Suprapubic skin (tissue), 4 donors: Measurements from ENCODE around the gene NUDT6. TPM values are rescaled to one million over a fixed set of nuclear protein-coding genes. Genes with fewer than 3 reads are reported as not detected.

Experiments used
- DNase-seq, 2 donors: peaks; one replicate each; pipeline ENCODE4 v3.0.0-alpha.2; 2019; ENCODE audit warnings: low spot score in 2 of 2
- H3K27ac ChIP-seq: fragments of 200-600 bp; sonication (generic); one replicate; pipeline ENCODE4 v1.5.1; 2019
- H3K27me3 ChIP-seq: fragments of 200-600 bp; sonication (generic); one replicate; pipeline ENCODE4 v1.5.1; 2019
- H3K36me3 ChIP-seq: fragments of 200-600 bp; sonication (generic); one replicate; pipeline ENCODE4 v1.5.1; 2019
- H3K4me1 ChIP-seq: fragments of 200-600 bp; sonication (generic); one replicate; pipeline ENCODE4 v1.5.1; 2019
- H3K4me3 ChIP-seq: fragments of 200-600 bp; sonication (generic); one replicate; pipeline ENCODE4 v1.5.1; 2019; ENCODE audit warnings: mild to moderate bottlenecking
- H3K9me3 ChIP-seq: fragments of 200-600 bp; sonication (generic); one replicate; pipeline ENCODE4 v1.5.1; 2019
- EP300 ChIP-seq: sonication (generic); formaldehyde crosslinking; IDR thresholded peaks from one replicate; pipeline ENCODE4 v1.6.1; 2017; ENCODE audit warnings: antibody characterized with exemption
- POLR2A ChIP-seq, 2 donors: fragments of 450-650 bp; IDR thresholded peaks; one replicate each; pipeline ENCODE4 v1.6.1; 2017; ENCODE audit warnings: antibody characterized with exemption in 2 of 2, mild to moderate bottlenecking in 2 of 2, moderate library complexity in 2 of 2
- POLR2AphosphoS5 ChIP-seq, 3 donors: sonication (generic); formaldehyde crosslinking; IDR thresholded peaks; one replicate each; pipeline ENCODE4 v1.6.1; 2017; ENCODE audit warnings: antibody characterized with exemption in 3 of 3
- WGBS: methylation state at CpG from one replicate; pipeline ENCODE4 v1.1.5; 2018; 5-methylcytosine and 5-hydroxymethylcytosine counted together
- total RNA-seq, 4 donors: library from RNA; depleted of rRNA; stranded (reverse); fragments of >200 nt; gene quantifications; one replicate each; pipeline ENCODE4 v1.1.0, GENCODE V29; 2016
- TF ChIP-seq, protein P1 (sequence below), 2 donors: fragments of 200-600 bp in 1 of 2; fragments of 450-650 bp in 1 of 2; sonication (generic) in 1 of 2; IDR thresholded peaks; one replicate each; pipeline ENCODE4 v1.5.1; 2016 to 2019; ENCODE audit warnings: antibody characterized with exemption in 2 of 2, mild to moderate bottlenecking in 1 of 2, moderate library complexity in 1 of 2

The NUDT6 gene
- total RNA-seq, 4 donors from 2014 or later = 5.3 to 8.1 (median 7.0) TPM

DNA sequence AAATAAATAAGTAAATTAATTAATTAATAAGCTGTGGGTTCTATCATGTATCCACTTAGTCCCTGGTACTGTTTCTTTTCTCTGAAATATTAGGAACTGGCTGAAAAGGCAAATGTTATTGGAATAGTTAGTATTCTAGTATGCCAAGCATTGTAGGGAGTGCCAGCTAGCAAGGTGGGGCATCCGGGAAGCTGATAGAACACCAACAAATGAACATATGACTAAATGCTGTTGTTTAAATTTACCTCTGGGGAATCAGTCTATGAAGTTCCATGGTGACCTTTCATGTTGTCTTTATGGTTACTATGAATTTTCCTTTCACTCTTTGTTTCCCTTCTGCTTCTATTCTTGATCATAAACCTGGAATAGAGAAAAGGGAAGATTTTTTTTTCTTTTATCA lies 32.7 kb downstream of the NUDT6 start:
- TF ChIP-seq, protein P1, sequence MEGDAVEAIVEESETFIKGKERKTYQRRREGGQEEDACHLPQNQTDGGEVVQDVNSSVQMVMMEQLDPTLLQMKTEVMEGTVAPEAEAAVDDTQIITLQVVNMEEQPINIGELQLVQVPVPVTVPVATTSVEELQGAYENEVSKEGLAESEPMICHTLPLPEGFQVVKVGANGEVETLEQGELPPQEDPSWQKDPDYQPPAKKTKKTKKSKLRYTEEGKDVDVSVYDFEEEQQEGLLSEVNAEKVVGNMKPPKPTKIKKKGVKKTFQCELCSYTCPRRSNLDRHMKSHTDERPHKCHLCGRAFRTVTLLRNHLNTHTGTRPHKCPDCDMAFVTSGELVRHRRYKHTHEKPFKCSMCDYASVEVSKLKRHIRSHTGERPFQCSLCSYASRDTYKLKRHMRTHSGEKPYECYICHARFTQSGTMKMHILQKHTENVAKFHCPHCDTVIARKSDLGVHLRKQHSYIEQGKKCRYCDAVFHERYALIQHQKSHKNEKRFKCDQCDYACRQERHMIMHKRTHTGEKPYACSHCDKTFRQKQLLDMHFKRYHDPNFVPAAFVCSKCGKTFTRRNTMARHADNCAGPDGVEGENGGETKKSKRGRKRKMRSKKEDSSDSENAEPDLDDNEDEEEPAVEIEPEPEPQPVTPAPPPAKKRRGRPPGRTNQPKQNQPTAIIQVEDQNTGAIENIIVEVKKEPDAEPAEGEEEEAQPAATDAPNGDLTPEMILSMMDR (IDR thresholded peaks at IDR 0.05) = no peak
- no peak for TF ChIP-seq EP300
- WGBS = 30% methylated on average over 1 of the region's 1 CpG
- no peaks in the 10 kb centered on the region for H3K27me3 ChIP-seq
- peaks cover 3% of the 10 kb centered on the region for H3K36me3 ChIP-seq
- DNase-seq = no peak
- H3K4me3 ChIP-seq = no peak overlapping the region
- H3K4me1 ChIP-seq = peaks cover 6% of the 10 kb centered on the region
- no peaks in the 10 kb centered on the region for H3K9me3 ChIP-seq
- peak overlapping the region; percentile 53 for H3K27ac ChIP-seq

DNA sequence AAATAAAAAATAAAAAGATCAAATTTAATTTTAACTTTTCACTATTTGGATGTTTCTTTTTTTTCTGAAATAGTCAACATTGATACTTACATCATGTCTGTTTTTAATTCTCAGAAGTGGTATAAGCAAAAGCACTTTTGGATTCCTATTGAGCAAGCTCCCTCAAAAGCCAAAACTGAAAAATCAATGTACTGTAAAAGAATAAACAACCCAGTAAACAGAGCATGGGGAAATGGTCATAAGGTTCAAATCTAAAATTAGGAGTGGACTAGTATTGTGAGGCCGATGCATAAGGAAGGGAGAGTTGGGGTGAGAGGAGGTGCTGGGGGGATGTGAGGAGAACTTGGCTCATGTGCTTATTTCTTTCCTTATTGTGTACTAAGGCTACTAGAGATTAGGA lies 37.9 kb downstream of the NUDT6 start:
- no peak overlapping the region for H3K27ac ChIP-seq
- DNase-seq = no peak
- TF ChIP-seq, protein P1 (IDR thresholded peaks at IDR 0.05) = no peak
- TF ChIP-seq POLR2AphosphoS5 (IDR thresholded peaks at IDR 0.05) (no peak), EP300 (no peak), POLR2A (IDR thresholded peaks at IDR 0.05) (no peak)
- no peaks in the 10 kb centered on the region for H3K9me3 ChIP-seq
- no peak overlapping the region for H3K4me3 ChIP-seq
- no peaks in the 10 kb centered on the region for H3K27me3 ChIP-seq
- H3K4me1 ChIP-seq = peaks cover 8% of the 10 kb centered on the region
- WGBS = 68% methylated on average over 1 of the region's 1 CpG
- no peaks in the 10 kb centered on the region for H3K36me3 ChIP-seq

DNA sequence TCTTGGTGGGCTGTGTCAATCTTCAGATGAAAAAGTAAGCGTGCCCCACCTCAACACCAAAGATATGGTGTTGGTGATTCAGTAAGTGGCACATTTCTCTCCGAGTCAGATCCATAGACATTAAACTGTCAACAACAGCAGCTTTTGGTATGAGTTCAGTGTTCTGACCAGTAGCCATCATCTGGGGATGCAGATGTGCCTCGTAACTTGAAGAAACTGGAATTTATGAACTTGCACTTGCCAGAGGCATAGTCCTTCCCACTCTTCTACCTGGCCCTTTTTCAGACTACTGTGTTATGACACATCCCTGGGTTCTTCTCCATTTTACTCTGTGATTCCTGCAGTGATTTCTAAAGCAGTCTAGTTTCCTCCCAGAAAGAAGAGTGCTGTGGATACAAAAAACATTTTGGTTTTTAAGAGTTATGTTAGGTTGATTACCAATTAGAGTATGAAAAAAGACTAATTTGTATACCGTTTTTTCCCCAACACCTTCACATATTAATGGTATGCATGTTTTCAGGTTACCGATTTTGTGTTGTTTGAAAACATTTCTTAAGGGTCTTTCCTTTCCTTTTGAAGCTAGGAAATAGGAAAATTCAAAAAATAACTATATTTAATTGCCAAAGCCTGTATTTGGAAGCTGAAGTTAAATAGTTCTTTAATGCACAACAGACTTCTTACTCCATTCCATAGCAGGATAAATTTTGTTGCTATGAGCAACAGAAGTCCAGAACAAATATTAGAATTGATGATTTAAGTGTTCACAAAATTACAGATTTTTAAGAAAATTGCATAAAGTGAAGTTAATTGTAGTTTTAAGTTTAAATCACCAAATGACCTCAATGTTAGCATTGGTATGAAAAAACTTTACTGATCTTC lies 39.3 kb downstream of the NUDT6 start:
- TF ChIP-seq POLR2AphosphoS5 (IDR thresholded peaks at IDR 0.05) (no peak), POLR2A (IDR thresholded peaks at IDR 0.05) (no peak), EP300 (no peak)
- TF ChIP-seq, protein P1 (IDR thresholded peaks at IDR 0.05) = no peak
- Histone ChIP-seq H3K4me3 (no peak overlapping the region), H3K4me1 (peaks cover 6% of the 10 kb centered on the region), H3K27ac (no peak overlapping the region), H3K36me3 (no peaks in the 10 kb centered on the region), H3K27me3 (no peaks in the 10 kb centered on the region), H3K9me3 (no peaks in the 10 kb centered on the region)
- no peak for DNase-seq
- WGBS = 67% methylated on average over 5 of the region's 5 CpGs

DNA sequence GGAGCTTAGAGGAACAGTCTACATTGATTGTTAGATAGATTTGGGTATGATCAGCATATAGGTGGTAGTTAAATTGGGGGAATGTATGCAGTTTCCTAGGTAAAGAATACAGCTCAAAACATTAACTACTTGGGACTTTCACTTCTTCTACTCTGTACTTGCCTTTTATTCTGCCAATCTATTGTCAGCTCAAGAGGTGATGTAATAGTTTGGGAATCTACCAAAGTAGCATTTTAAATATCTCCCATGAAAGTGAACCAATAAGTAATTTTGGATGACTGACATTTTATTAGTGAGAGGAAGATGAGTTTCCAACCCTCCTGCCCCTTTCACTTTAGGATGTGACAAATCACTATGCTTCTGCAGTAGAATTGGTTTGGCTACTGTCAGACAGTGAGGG lies 43.4 kb downstream of the NUDT6 start:
- H3K27ac ChIP-seq = no peak overlapping the region
- H3K4me3 ChIP-seq = no peak overlapping the region
- peaks cover 6% of the 10 kb centered on the region for H3K4me1 ChIP-seq
- no peak for TF ChIP-seq EP300
- TF ChIP-seq, protein P1 (IDR thresholded peaks at IDR 0.05) = no peak
- TF ChIP-seq POLR2AphosphoS5 (IDR thresholded peaks at IDR 0.05) = no peak
- no peak for TF ChIP-seq POLR2A (IDR thresholded peaks at IDR 0.05)
- H3K27me3 ChIP-seq = no peaks in the 10 kb centered on the region
- H3K36me3 ChIP-seq = no peaks in the 10 kb centered on the region
- no peaks in the 10 kb centered on the region for H3K9me3 ChIP-seq
- DNase-seq = no peak

DNA sequence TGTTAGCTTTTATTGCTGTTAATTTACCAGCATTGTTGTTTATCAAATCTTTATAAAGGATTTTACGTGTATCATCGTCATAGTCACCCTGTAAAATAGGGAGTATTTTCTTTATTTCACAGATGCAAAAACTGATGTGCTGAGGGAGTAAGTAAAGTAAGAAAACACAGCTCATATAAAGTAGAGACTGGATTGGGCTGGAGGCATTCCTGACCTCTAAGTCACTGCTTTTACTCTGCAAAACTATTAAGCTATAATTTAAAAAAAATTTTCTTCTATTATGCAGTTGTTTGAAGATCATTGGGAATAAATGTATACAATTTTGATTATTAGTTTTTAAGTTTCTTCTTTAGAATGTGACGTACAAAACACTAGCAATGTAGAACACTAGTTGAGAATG lies 45.9 kb downstream of the NUDT6 start:
- Histone ChIP-seq H3K36me3 (no peaks in the 10 kb centered on the region), H3K4me1 (no peaks in the 10 kb centered on the region), H3K9me3 (no peaks in the 10 kb centered on the region), H3K27me3 (no peaks in the 10 kb centered on the region), H3K4me3 (no peak overlapping the region), H3K27ac (no peak overlapping the region)
- 92% methylated on average over 3 of the region's 3 CpGs for WGBS
- TF ChIP-seq EP300 (no peak), POLR2AphosphoS5 (IDR thresholded peaks at IDR 0.05) (no peak), POLR2A (IDR thresholded peaks at IDR 0.05) (no peak)
- TF ChIP-seq, protein P1 (IDR thresholded peaks at IDR 0.05) = no peak
- DNase-seq = no peak
